NCI-H82 treated with DMSO at 0.1 percent for 48 hours (cell line): ENCODE measurements around the gene TFB1M.

ENCODE experiments used
- DNase-seq: peaks from one replicate; lab custom pipeline; 2025; ENCODE audit not compliant: unreplicated experiment; lab: John Stamatoyannopoulos, UW

Gene TFB1M

GRCh38 chr6:155212616-155213380 is 101.5 kb downstream of the TFB1M start:
- DNase-seq: no peak

DNA sequence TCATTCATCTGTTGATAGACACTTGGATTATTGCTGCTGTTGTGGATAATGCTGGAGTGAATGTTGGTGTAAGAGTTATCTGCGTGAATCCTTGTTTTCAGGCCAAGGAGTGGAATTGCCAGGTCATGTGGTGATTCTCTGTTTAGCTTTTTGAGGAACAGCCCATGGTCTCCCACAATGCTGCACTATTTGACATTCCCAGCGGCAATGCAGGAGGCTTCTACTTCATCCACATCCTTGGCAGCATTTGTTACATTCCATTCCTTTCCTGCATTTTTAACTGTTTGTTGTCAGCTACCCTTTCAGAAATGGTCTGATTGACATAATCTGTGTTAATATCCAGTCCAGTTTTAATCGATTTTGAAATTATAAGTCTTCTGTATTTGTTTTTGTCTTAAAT is 102.2 kb downstream of the TFB1M start:
- no peak for DNase-seq

DNA sequence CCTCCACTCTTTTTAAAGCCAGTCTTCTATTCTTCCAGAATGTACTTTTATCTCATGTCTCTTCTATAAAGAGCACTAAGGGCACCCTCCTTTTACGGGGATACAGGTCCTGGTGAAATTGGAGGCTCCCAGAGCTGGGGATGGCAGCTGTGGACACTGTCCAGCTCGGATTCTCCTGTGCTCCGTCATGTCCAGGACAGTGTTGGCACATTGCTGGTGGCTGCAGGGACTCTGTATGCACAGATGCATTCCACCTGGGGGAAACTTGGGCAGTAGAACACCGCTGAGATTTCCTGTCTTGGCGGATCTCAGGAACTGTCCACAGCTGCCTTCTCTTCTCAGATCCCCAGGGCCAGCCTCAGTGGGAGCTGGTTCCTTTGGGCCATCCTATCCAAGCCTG is 107.1 kb downstream of the TFB1M start:
- no peak for DNase-seq
